ENCODE measurements around the gene SLC37A4. TPM values are rescaled to one million over a fixed set of nuclear protein-coding genes. Genes with fewer than 3 reads are reported as not detected.

SLC37A4 gene
- total RNA-seq, 1 donor from 2014 or later: 21.9 TPM

DNA sequence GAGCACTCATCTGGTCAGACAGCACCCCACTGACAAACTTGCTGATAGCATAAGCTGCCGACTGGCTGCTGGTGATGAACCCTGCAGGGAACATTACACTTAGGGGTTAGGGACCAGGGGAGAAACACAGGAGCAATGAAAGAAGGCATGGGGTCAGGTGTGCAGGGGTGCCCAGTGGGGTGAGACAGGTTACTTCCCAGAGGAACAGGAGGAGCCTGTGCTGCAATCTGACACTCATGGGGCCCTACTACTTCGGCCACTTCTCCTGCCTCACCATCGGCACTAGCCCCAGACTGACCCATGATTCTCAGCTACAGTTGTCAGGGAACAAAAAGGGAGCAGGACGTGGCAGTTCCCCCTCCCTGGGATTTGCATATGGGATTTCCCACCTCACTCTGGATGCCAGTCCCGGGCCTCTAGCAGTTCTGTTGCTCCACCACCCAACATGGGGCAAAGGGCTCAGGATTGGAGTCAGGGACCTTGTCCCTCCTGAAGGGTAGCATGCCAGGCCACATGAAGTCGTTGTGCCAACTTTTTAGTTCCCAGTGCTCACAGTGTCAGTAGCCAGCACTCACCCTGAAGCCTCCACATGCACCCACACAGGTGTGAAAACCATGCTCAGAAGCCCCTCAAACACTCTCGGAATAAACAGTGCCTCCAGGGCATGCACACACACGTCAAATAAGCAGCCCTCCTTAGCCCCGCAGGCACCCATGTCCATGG lies 2.2 kb downstream of the SLC37A4 start:
- H3K9me3 Mint-ChIP-seq (ENCODE audit: unreplicated experiment): no peaks in the 10 kb centered on the region
- DNase-seq (ENCODE audit: low spot score): no peak
- H3K36me3 Mint-ChIP-seq (ENCODE audit: low read depth, unreplicated experiment): peaks cover 19% of the 10 kb centered on the region
- peak overlapping the region; percentile 48 for H3K27ac Mint-ChIP-seq (ENCODE audit: unreplicated experiment)
- H3K4me1 Mint-ChIP-seq (ENCODE audit: unreplicated experiment): peaks cover 33% of the 10 kb centered on the region
- TF ChIP-seq, protein P1, sequence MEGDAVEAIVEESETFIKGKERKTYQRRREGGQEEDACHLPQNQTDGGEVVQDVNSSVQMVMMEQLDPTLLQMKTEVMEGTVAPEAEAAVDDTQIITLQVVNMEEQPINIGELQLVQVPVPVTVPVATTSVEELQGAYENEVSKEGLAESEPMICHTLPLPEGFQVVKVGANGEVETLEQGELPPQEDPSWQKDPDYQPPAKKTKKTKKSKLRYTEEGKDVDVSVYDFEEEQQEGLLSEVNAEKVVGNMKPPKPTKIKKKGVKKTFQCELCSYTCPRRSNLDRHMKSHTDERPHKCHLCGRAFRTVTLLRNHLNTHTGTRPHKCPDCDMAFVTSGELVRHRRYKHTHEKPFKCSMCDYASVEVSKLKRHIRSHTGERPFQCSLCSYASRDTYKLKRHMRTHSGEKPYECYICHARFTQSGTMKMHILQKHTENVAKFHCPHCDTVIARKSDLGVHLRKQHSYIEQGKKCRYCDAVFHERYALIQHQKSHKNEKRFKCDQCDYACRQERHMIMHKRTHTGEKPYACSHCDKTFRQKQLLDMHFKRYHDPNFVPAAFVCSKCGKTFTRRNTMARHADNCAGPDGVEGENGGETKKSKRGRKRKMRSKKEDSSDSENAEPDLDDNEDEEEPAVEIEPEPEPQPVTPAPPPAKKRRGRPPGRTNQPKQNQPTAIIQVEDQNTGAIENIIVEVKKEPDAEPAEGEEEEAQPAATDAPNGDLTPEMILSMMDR (IDR thresholded peaks at IDR 0.05; ENCODE audit: unreplicated experiment): no peak
- H3K27me3 Mint-ChIP-seq (ENCODE audit: unreplicated experiment): peaks cover 3% of the 10 kb centered on the region
- peak overlapping the region; percentile 79 for H3K4me3 Mint-ChIP-seq (ENCODE audit: unreplicated experiment)

GRCh38 chr11:119027561-119028345 lies 2.9 kb downstream of the SLC37A4 start:
- H3K27ac Mint-ChIP-seq (ENCODE audit: unreplicated experiment): no peak overlapping the region

DNA sequence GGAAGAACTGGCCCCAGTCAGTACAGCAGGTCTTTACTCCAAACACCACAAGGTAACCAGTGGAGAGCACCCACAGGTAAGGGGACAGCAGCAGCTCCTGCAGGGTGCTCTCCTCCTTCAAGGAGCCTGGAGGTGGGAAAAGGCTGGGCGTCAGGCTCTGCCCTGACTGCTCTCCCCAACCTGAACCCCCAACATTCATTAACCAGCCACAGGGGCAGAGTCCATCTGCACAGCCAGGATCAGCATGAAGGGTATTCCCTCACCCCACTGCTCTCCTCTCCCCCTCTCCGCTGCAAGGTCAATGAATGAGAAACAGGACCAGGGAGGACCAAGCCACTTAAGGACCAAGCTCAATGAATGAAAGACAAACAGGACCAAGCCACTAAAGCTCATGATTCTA lies 3.7 kb downstream of the SLC37A4 start:
- Mint-ChIP-seq H3K27me3 (ENCODE audit: unreplicated experiment) (peaks cover 3% of the 10 kb centered on the region), H3K36me3 (ENCODE audit: low read depth, unreplicated experiment) (peaks cover 23% of the 10 kb centered on the region), H3K4me1 (ENCODE audit: unreplicated experiment) (peaks cover 35% of the 10 kb centered on the region), H3K27ac (ENCODE audit: unreplicated experiment) (no peak overlapping the region), H3K9me3 (ENCODE audit: unreplicated experiment) (no peaks in the 10 kb centered on the region), H3K4me3 (ENCODE audit: unreplicated experiment) (no peak overlapping the region)
- TF ChIP-seq, protein P1 (IDR thresholded peaks at IDR 0.05; ENCODE audit: unreplicated experiment): no peak
- DNase-seq (ENCODE audit: low spot score): no peak

More at GRCh38 chr11:119027561-119028345, 2.9 kb downstream of the SLC37A4 start:
- no peak for DNase-seq (ENCODE audit: low spot score)
- H3K36me3 Mint-ChIP-seq (ENCODE audit: low read depth, unreplicated experiment): peaks cover 23% of the 10 kb centered on the region
- peaks cover 35% of the 10 kb centered on the region for H3K4me1 Mint-ChIP-seq (ENCODE audit: unreplicated experiment)
- H3K9me3 Mint-ChIP-seq (ENCODE audit: unreplicated experiment): no peaks in the 10 kb centered on the region
- H3K4me3 Mint-ChIP-seq (ENCODE audit: unreplicated experiment): no peak overlapping the region
- peaks cover 3% of the 10 kb centered on the region for H3K27me3 Mint-ChIP-seq (ENCODE audit: unreplicated experiment)
- TF ChIP-seq, protein P1 (IDR thresholded peaks at IDR 0.05; ENCODE audit: unreplicated experiment): no peak

GRCh38 chr11:119025978-119026766 lies 4.5 kb downstream of the SLC37A4 start:
- peaks cover 23% of the 10 kb centered on the region for H3K36me3 Mint-ChIP-seq (ENCODE audit: low read depth, unreplicated experiment)
- no peak overlapping the region for H3K4me3 Mint-ChIP-seq (ENCODE audit: unreplicated experiment)
- no peaks in the 10 kb centered on the region for H3K9me3 Mint-ChIP-seq (ENCODE audit: unreplicated experiment)
- peaks cover 35% of the 10 kb centered on the region for H3K4me1 Mint-ChIP-seq (ENCODE audit: unreplicated experiment)
- TF ChIP-seq, protein P1 (IDR thresholded peaks at IDR 0.05; ENCODE audit: unreplicated experiment): no peak
- no peak for DNase-seq (ENCODE audit: low spot score)
- peaks cover 2% of the 10 kb centered on the region for H3K27me3 Mint-ChIP-seq (ENCODE audit: unreplicated experiment)
- no peak overlapping the region for H3K27ac Mint-ChIP-seq (ENCODE audit: unreplicated experiment)
